DND-41 (cell line): ENCODE results near the gene MAP7D1.

ENCODE experiments used
- EZH2 ChIP-seq: IDR thresholded peaks from 3 replicates; pipeline ENCODE4 v1.6.1; 2012; ENCODE audit warnings: borderline replicate concordance, low read depth, mild to moderate bottlenecking, moderate library complexity, low read length, inconsistent platforms; ENCODE audit not compliant: severe bottlenecking
- TF ChIP-seq, protein P1 (sequence below): IDR thresholded peaks from 2 replicates; pipeline ENCODE4 v1.5.1; 2012; ENCODE audit warnings: borderline replicate concordance, low read length, moderate library complexity, mild to moderate bottlenecking; ENCODE audit not compliant: poor library complexity, severe bottlenecking; ENCODE audit errors: extremely low read depth

- TF ChIP-seq, protein P1, sequence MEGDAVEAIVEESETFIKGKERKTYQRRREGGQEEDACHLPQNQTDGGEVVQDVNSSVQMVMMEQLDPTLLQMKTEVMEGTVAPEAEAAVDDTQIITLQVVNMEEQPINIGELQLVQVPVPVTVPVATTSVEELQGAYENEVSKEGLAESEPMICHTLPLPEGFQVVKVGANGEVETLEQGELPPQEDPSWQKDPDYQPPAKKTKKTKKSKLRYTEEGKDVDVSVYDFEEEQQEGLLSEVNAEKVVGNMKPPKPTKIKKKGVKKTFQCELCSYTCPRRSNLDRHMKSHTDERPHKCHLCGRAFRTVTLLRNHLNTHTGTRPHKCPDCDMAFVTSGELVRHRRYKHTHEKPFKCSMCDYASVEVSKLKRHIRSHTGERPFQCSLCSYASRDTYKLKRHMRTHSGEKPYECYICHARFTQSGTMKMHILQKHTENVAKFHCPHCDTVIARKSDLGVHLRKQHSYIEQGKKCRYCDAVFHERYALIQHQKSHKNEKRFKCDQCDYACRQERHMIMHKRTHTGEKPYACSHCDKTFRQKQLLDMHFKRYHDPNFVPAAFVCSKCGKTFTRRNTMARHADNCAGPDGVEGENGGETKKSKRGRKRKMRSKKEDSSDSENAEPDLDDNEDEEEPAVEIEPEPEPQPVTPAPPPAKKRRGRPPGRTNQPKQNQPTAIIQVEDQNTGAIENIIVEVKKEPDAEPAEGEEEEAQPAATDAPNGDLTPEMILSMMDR: no peak
- no peak for TF ChIP-seq EZH2
Observed at GRCh38 chr1:36183309-36183856, 27.4 kb downstream of the MAP7D1 start.
